H9 (cell line): ENCODE data around the gene MALL. TPM values are rescaled to one million over a fixed set of nuclear protein-coding genes. Genes with fewer than 3 reads are reported as not detected.

Experiments
- DNase-seq: peaks from one replicate; pipeline ENCODE4 v3.0.0-alpha.2; 2017
- H2AFZ ChIP-seq: one replicate; pipeline ENCODE4 v1.6.1; 2013; ENCODE audit warnings: mild to moderate bottlenecking, low read length, control low read depth, moderate library complexity
- H2AK5ac ChIP-seq: 2 replicates; pipeline ENCODE4 v1.6.1; 2013; ENCODE audit warnings: low read length, control low read depth, mixed read lengths; ENCODE audit not compliant: insufficient read length
- H2BK120ac ChIP-seq: one replicate; pipeline ENCODE4 v1.6.1; 2013; ENCODE audit warnings: low read depth, mild to moderate bottlenecking, low read length, control low read depth, inconsistent platforms; ENCODE audit not compliant: poor library complexity, severe bottlenecking
- H2BK12ac ChIP-seq: 2 replicates; pipeline ENCODE4 v1.6.1; 2013; ENCODE audit warnings: low read length, control low read depth, mixed read lengths, low read depth; ENCODE audit not compliant: insufficient read length
- H2BK15ac ChIP-seq: 2 replicates; pipeline ENCODE4 v1.6.1; 2013; ENCODE audit warnings: low read depth, low read length, control low read depth
- H2BK20ac ChIP-seq: one replicate; pipeline ENCODE4 v1.6.1; 2013; ENCODE audit warnings: low read depth, mild to moderate bottlenecking, low read length, control low read depth, inconsistent platforms; ENCODE audit not compliant: poor library complexity, severe bottlenecking
- H2BK5ac ChIP-seq: 2 replicates; pipeline ENCODE4 v1.6.1; 2013; ENCODE audit warnings: low read length, control low read depth, mixed read lengths; ENCODE audit not compliant: insufficient read length
- H3K14ac ChIP-seq: 2 replicates; pipeline ENCODE4 v1.6.1; 2013; ENCODE audit warnings: low read length, control low read depth; ENCODE audit not compliant: insufficient read depth
- H3K18ac ChIP-seq: 2 replicates; pipeline ENCODE4 v1.6.1; 2013; ENCODE audit warnings: low read depth, mild to moderate bottlenecking, mixed read lengths, low read length, control low read depth; ENCODE audit not compliant: insufficient read length
- H3K23ac ChIP-seq: 2 replicates; pipeline ENCODE4 v1.6.1; 2013; ENCODE audit warnings: low read length, control low read depth, mixed read lengths, low read depth; ENCODE audit not compliant: insufficient read length
- H3K23me2 ChIP-seq: 2 replicates; pipeline ENCODE4 v1.6.1; 2013; ENCODE audit warnings: low read depth, mild to moderate bottlenecking, mixed read lengths, low read length, control low read depth; ENCODE audit not compliant: insufficient read length, poor library complexity, severe bottlenecking
- H3K27ac ChIP-seq: 2 replicates; pipeline ENCODE4 v1.5.1; 2013; ENCODE audit warnings: low read length, control low read depth, mixed read lengths, low read depth; ENCODE audit not compliant: insufficient read length
- H3K27me3 ChIP-seq: 2 replicates; pipeline ENCODE4 v1.6.1; 2013; ENCODE audit warnings: low read length, control low read depth, inconsistent platforms; ENCODE audit not compliant: insufficient read depth
- H3K4ac ChIP-seq: 2 replicates; pipeline ENCODE4 v1.6.1; 2013; ENCODE audit warnings: low read depth, mild to moderate bottlenecking, control low read depth, inconsistent platforms, low read length, moderate library complexity
- H3K4me1 ChIP-seq: 2 replicates; pipeline ENCODE4 v1.6.1; 2013; ENCODE audit warnings: low read length, control low read depth, inconsistent platforms; ENCODE audit not compliant: insufficient read depth
- H3K4me2 ChIP-seq: 2 replicates; pipeline ENCODE4 v1.6.1; 2013; ENCODE audit warnings: low read length, control low read depth, mixed read lengths; ENCODE audit not compliant: insufficient read length, insufficient read depth
- H3K56ac ChIP-seq: 2 replicates; pipeline ENCODE4 v1.6.1; 2013; ENCODE audit warnings: low read depth, mild to moderate bottlenecking, mixed read lengths, low read length, control low read depth; ENCODE audit not compliant: insufficient read length
- H3K79me1 ChIP-seq: 2 replicates; pipeline ENCODE4 v1.6.1; 2013; ENCODE audit warnings: low read depth, mild to moderate bottlenecking, moderate library complexity, low read length, control low read depth, inconsistent platforms; ENCODE audit not compliant: insufficient read depth, poor library complexity, severe bottlenecking
- H3K79me2 ChIP-seq: 2 replicates; pipeline ENCODE4 v1.6.1; 2013; ENCODE audit warnings: low read length, control low read depth, inconsistent platforms; ENCODE audit not compliant: insufficient read depth
- H3K9ac ChIP-seq: 2 replicates; pipeline ENCODE4 v1.6.1; 2013; ENCODE audit warnings: low read length, control low read depth, mixed read lengths; ENCODE audit not compliant: insufficient read length; ENCODE audit errors: extremely low read depth
- H3K9me3 ChIP-seq: one replicate; pipeline ENCODE4 v1.6.1; 2013; ENCODE audit warnings: low read depth, low read length, inconsistent platforms; ENCODE audit not compliant: control insufficient read depth
- H3T11ph ChIP-seq: one replicate; pipeline ENCODE4 v1.6.1; 2013; ENCODE audit warnings: mild to moderate bottlenecking, low read length, control low read depth, inconsistent platforms
- H4K20me1 ChIP-seq: one replicate; pipeline ENCODE4 v1.6.1; 2013; ENCODE audit not compliant: control insufficient read depth, insufficient read length, insufficient read depth
- H4K5ac ChIP-seq: 2 replicates; pipeline ENCODE4 v1.6.1; 2013; ENCODE audit warnings: low read depth, mild to moderate bottlenecking, mixed read lengths, low read length, control low read depth; ENCODE audit not compliant: insufficient read length
- H4K8ac ChIP-seq: replicated peaks from 2 replicates; pipeline ENCODE4 v1.6.1; 2013; ENCODE audit warnings: low read length, control low read depth, mixed read lengths, low read depth; ENCODE audit not compliant: insufficient read length
- H4K91ac ChIP-seq: 2 replicates; pipeline ENCODE4 v1.6.1; 2013; ENCODE audit warnings: low read depth, mild to moderate bottlenecking, moderate library complexity, mixed read lengths, low read length, control low read depth; ENCODE audit not compliant: insufficient read length
- H3K27ac Mint-ChIP-seq, 3 experiments: 2 replicates in 2 of 3; 3 replicates in 1 of 3; pipeline ENCODE4 v1.8.0; 2020 to 2021; ENCODE audit warnings: mixed read lengths in 3 of 3, mild to moderate bottlenecking in 1 of 3, moderate library complexity in 1 of 3
- H3K27me3 Mint-ChIP-seq: 2 replicates; pipeline ENCODE4 v1.8.0; 2021; ENCODE audit warnings: low read depth, mild to moderate bottlenecking, moderate library complexity, mixed read lengths
- H3K36me3 Mint-ChIP-seq, 3 experiments: 2 replicates in 2 of 3; 3 replicates in 1 of 3; pipeline ENCODE4 v1.8.0; 2020 to 2021; ENCODE audit warnings: low read depth in 3 of 3, mixed read lengths in 3 of 3; ENCODE audit not compliant: insufficient read depth in 1 of 3
- H3K4me1 Mint-ChIP-seq, 2 experiments: 2 replicates each; pipeline ENCODE4 v1.8.0; 2020; ENCODE audit warnings: mixed read lengths in 2 of 2
- H3K4me3 Mint-ChIP-seq, 2 experiments: 2 replicates in 1 of 2; 3 replicates in 1 of 2; pipeline ENCODE4 v1.8.0; 2020 to 2021; ENCODE audit warnings: mild to moderate bottlenecking in 2 of 2, mixed read lengths in 2 of 2, moderate library complexity in 1 of 2
- H3K9me3 Mint-ChIP-seq, 2 experiments: 2 replicates in 1 of 2; 3 replicates in 1 of 2; pipeline ENCODE4 v1.8.0; 2020; ENCODE audit warnings: mild to moderate bottlenecking in 2 of 2, mixed read lengths in 2 of 2, moderate library complexity in 1 of 2
- WGBS: extraction: QIAGEN DNeasy Blood & Tissue Kit; methylation state at CpG from one replicate; pipeline ENCODE4 v1.1.7; 2013; ENCODE audit warnings: missing lambda C conversion rate, low lambda C conversion rate, mixed read lengths; ENCODE audit not compliant: insufficient read length; ENCODE audit errors: extremely low coverage; 5-methylcytosine and 5-hydroxymethylcytosine counted together
- total RNA-seq: library from RNA; stranded (reverse); gene quantifications from 2 replicates; pipeline ENCODE4 v1.2.1, GENCODE V29; 2021
- TF ChIP-seq, protein P1 (sequence below): fragments of 200-600 bp; sonication (generic); conservative IDR thresholded peaks from 3 replicates; pipeline ENCODE4 v1.8.0; 2021; ENCODE audit warnings: antibody characterized with exemption, mild to moderate bottlenecking

The MALL gene
- total RNA-seq, 1 experiment from 2014 or later, result 5.0 TPM

DNA sequence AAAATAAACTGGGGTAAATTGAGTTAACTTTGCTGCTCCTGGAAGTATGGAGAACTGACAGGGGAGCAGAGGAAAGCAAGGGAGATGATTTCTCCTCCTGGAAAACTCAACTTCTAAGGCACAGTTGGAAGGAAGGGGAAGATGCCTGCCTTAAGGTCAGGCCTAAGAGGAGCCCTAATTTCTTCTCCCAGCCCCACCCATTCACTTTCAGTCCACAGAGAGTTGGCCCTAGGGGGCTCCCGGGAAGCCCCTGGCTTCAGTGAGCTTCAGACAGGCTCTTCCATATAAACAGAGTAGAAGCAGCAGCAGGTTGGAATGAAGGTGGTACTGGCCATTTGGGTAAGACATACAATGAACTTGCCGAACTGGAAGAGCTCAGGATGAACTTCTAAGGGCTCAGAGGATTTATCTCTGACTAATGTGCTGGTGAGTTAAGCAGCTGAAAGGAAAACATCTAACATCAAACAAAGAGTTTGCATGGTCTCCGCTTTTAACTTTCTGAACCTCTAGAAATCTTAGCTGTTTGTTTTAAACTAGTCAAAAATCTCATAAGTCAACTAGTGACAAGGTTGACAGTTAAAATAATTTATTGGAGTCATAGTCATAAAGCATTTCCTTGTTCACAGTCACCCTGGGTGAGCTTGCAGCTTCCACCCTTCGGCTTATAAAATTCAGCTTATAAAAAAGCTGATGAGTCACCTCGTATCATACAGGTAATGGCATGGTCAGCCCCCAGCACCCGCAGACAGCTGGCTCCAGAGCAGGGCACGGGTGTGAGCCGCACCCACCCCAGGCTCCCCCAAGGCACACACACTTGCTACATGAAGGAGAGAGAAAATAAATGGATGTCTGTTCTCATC is 9.8 kb downstream of the MALL start:
- Histone ChIP-seq H3T11ph (no peak overlapping the region), H3K14ac (no peak overlapping the region; the same call in 1 of the 2 replicates), H3K23me2 (no peaks in the 10 kb centered on the region), H2BK20ac (no peak overlapping the region), H4K20me1 (no peaks in the 10 kb centered on the region), H3K56ac (no peak overlapping the region), H3K79me2 (no peaks in the 10 kb centered on the region), H4K5ac (no peak overlapping the region), H2BK15ac (no peak overlapping the region), H3K23ac (no peak overlapping the region), H3K9me3 (no peaks in the 10 kb centered on the region), H2AFZ (no peak overlapping the region), H2BK120ac (no peak overlapping the region), H2BK12ac (no peak overlapping the region), H3K79me1 (no peaks in the 10 kb centered on the region), H2BK5ac (no peak overlapping the region), H4K8ac (no peak overlapping the region), H3K27me3 (no peaks in the 10 kb centered on the region), H3K4ac (no peak overlapping the region), H4K91ac (no peak overlapping the region), H3K9ac (no peak overlapping the region), H3K18ac (no peak overlapping the region), H3K4me1 (no peaks in the 10 kb centered on the region), H3K27ac (no peak overlapping the region), H2AK5ac (no peak overlapping the region), H3K4me2 (no peak overlapping the region)
- DNase-seq, result no peak
- TF ChIP-seq, protein P1, sequence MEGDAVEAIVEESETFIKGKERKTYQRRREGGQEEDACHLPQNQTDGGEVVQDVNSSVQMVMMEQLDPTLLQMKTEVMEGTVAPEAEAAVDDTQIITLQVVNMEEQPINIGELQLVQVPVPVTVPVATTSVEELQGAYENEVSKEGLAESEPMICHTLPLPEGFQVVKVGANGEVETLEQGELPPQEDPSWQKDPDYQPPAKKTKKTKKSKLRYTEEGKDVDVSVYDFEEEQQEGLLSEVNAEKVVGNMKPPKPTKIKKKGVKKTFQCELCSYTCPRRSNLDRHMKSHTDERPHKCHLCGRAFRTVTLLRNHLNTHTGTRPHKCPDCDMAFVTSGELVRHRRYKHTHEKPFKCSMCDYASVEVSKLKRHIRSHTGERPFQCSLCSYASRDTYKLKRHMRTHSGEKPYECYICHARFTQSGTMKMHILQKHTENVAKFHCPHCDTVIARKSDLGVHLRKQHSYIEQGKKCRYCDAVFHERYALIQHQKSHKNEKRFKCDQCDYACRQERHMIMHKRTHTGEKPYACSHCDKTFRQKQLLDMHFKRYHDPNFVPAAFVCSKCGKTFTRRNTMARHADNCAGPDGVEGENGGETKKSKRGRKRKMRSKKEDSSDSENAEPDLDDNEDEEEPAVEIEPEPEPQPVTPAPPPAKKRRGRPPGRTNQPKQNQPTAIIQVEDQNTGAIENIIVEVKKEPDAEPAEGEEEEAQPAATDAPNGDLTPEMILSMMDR, result no peak
- peaks cover 0 to 12% of the 10 kb centered on the region in 2 experiments; a peak in 3 of 4 replicates for H3K4me1 Mint-ChIP-seq
- no CpG with 5 or more reads among the region's 8 CpGs for WGBS
- peaks cover 7% of the 10 kb centered on the region for H3K27me3 Mint-ChIP-seq
- no peak overlapping the region for H3K27ac Mint-ChIP-seq
- peaks cover 0 to 5% (median 0%) of the 10 kb centered on the region in 3 experiments; a peak in 2 of 7 replicates for H3K36me3 Mint-ChIP-seq
- peaks cover 0 to 5% of the 10 kb centered on the region in 2 experiments; a peak in 2 of 5 replicates for H3K9me3 Mint-ChIP-seq
- H3K4me3 Mint-ChIP-seq, result no peak overlapping the region
